Esophagus squamous epithelium (tissue), 5 donors: ENCODE data around the gene RASA4B. TPM values are rescaled to one million over a fixed set of nuclear protein-coding genes. Genes with fewer than 3 reads are reported as not detected.
"Not testable (repeated sequence)": the region's sequence is repeated elsewhere in the genome, so short reads cannot be mapped to it uniquely, and the experiment has no call there.

Source experiments
- DNase-seq: peaks from one replicate; lab custom pipeline; 2025; lab: John Stamatoyannopoulos, UW
- H3K27ac ChIP-seq, 4 donors: fragments of 200-600 bp; sonication (generic); one replicate each; pipeline ENCODE4 v1.5.1; 2016 to 2019; ENCODE audit warnings: mild to moderate bottlenecking in 1 of 4
- H3K27me3 ChIP-seq, 4 donors: fragments of 200-600 bp; sonication (generic); 1 replicate in 3 of 4; 2 replicates in 1 of 4; pipeline versions ENCODE4 v1.5.1 to v1.6.0; 2017 to 2021; ENCODE audit warnings: antibody characterized with exemption in 1 of 4
- H3K36me3 ChIP-seq, 3 donors: fragments of 200-600 bp; sonication (generic); one replicate each; pipeline ENCODE4 v1.5.1; 2016 to 2019
- H3K4me1 ChIP-seq, 3 donors: fragments of 200-600 bp; sonication (generic); one replicate each; pipeline ENCODE4 v1.5.1; 2017 to 2019
- H3K4me3 ChIP-seq, 4 donors: fragments of 200-600 bp; sonication (generic); 1 replicate in 3 of 4; 2 replicates in 1 of 4; pipeline ENCODE4 v1.5.1; 2016 to 2019; ENCODE audit warnings: mild to moderate bottlenecking in 2 of 4, moderate library complexity in 1 of 4
- H3K9me3 ChIP-seq, 3 donors: fragments of 200-600 bp; sonication (generic); one replicate each; pipeline ENCODE4 v1.5.1; 2016 to 2019
- WGBS, 2 donors: methylation state at CpG; one replicate each; pipeline ENCODE4 v1.1.5; 2018; 5-methylcytosine and 5-hydroxymethylcytosine counted together
- intact Hi-C: fragments of 100-400 bp; cut with DNase I; formaldehyde crosslinking; loops from one replicate; pipeline ENCODE4 v1.15.0; 2022
- total RNA-seq, 4 donors: library from RNA; depleted of rRNA; stranded (reverse); fragments of >200 nt; gene quantifications; one replicate each; pipeline ENCODE4 v1.1.0, GENCODE V29; 2016
- donor health status: DM: yes; HTN: yes; CAD: no.

Gene RASA4B
- total RNA-seq: 1 to 10 TPM in 3 of 4 donors, under 1 TPM in 1; 0.97 to 4.2 (median 1.9) TPM

DNA sequence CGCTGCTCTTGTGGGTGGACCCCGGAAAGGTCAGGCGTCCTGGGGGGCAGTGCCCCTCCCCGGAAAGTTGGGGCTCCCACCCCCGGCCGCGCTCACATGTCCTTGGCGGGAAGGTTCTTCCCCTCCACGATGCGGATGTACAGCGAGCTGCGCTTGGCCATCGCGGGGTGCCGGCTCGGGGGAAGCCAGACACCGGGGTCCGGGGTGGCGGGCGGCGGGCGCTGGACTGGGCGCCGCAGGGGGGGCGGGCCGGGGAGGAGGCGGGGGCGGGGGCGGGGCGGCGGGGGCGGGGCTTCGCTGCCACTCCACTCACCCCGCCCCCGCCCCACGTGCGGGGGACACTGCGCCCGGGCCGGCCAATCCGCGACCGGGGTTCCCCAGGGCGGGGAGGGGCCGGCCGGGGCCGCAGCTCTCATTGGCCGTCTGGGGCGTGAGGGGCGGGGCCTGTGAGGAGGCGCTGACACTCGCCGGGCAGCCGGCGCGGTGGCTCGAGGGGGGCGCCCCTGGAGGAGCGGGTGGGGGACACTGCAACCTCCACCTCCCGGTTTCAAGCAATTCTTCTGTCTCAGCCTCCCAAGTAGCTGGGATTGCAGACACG, at the start of gene RASA4B:
RASA4B (minus strand) TSS at position 228 of the 598 bp plus-strand sequence; CDS start at position 161, 67 bp downstream.
- WGBS, 2 donors: no CpG with 5 or more reads among the region's 61 CpGs
- intact Hi-C loops: not testable (repeated sequence)

DNA sequence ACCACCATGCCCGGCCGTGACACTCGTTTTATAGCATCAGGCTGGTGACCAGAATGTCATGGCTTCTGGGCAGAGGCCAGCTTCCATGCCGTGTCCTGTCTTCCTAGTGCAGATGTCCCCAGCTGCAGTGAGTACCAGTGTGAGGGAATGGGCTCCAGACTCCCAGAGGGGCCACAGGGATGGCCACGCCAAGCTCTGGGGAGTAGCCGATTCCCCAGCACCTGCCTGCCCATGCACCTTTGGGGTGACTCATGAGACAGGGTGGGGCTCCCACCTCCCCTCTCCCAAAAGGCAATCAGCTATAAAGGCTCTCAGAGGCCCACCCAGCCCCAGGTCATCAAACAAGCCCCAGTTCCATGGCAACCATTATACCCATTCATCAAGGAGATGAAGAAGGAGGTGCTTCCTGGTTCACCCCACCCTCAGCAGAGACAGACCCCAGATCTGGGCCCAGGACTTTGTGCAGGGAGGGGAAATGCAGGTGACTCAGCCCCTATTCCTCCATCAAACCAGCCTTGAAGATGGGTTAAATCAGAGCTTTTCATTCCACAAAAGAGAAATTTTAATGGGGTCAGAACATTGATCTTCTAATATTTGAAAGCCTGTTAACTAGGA, 33.3 kb upstream of the RASA4B start, which contains the start of gene SPDYE2:
SPDYE2 (plus strand) TSS at position 419 of the 615 bp plus-strand sequence. CDS start 2,030 bp downstream, outside the sequence.
- no CpG with 5 or more reads among the region's 6 CpGs for WGBS, 2 donors
- H3K4me1 ChIP-seq, DNase-seq, H3K36me3 ChIP-seq, H3K27me3 ChIP-seq, H3K4me3 ChIP-seq, H3K9me3 ChIP-seq, intact Hi-C loops, H3K27ac ChIP-seq: not testable (repeated sequence)

More for the DNA sequence above, at the start of gene RASA4B:
- DNase-seq, H3K36me3 ChIP-seq, H3K4me1 ChIP-seq, H3K27ac ChIP-seq, H3K9me3 ChIP-seq, H3K27me3 ChIP-seq: not testable (repeated sequence)
- H3K4me3 ChIP-seq: peak within 1 kb of the TSS in 2 of 4 donors; percentile 35 to 57

DNA sequence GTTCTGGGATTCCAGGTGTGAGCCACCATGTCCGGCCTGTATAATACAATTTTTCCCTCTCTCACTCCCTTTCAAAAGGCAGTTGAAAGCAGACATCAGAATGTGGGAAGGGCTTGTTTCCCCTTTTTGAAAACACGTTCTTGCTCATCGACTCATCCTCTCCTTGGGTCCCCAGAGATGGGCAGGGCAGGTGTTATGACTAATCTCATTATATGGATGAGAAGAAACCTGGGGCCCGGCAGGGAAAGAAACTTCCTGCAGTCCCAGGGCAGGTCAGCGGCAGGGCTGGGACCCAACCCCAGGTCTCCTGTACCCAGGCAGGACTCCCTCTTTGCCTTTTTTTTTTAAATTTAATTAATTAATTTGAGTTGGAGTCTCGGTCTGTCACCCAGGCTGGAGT, 28.8 kb upstream of the RASA4B start:
- H3K4me1 ChIP-seq, DNase-seq, H3K9me3 ChIP-seq, H3K36me3 ChIP-seq, H3K27ac ChIP-seq, H3K27me3 ChIP-seq, intact Hi-C loops, H3K4me3 ChIP-seq: not testable (repeated sequence)
- 60% methylated on average over 2 of the region's 6 CpGs; no CpG with 5 or more reads in 1 of the 2 donors for WGBS, 2 donors

DNA sequence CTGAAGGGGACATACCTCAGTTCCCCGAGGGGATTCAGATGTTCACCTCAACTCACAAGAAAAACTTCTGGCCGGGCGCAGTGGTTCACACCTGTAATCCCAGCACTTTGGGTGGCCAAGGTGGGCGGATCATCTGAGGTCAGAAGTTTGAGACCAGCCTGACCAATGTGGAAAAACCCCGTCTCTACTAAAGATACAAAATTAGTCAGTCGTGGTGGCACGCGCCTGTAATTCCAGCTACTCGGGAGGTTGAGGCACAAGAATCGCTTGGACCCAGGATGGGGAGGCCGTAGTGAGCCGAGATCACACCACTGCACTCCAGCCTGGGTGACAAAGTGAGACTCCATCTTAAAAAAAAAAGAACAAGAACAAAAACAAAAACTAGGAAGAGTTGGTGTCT, 27.7 kb upstream of the RASA4B start:
- H3K36me3 ChIP-seq, H3K27me3 ChIP-seq, H3K4me3 ChIP-seq, H3K4me1 ChIP-seq, H3K27ac ChIP-seq, intact Hi-C loops, DNase-seq, H3K9me3 ChIP-seq: not testable (repeated sequence)
- no CpG with 5 or more reads among the region's 12 CpGs for WGBS, 2 donors

DNA sequence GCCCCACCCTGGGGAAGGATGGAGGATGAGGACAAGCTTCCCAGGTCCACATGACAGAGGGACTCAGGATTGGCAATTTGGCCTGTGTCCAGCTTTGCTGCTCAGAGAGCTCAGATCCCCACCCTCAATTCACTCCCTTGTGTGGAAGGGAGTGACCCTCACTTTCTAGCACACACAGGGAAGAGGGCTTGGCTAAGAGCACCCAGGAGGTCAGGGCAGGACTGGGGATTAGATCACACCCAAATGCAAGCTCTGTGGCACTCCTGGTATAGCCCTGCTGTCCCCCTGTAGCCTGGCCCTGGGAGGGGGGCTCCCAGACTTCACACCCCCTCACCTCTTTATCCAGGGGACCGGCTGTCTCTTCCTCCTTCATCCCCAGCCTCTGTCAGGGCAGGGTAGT, 26.8 kb upstream of the RASA4B start:
- whole genome bisulfite sequencing, 2 donors: no CpG with 5 or more reads among the region's 1 CpG
- DNase-seq, H3K4me1 ChIP-seq, H3K9me3 ChIP-seq, intact Hi-C loops, H3K4me3 ChIP-seq, H3K27me3 ChIP-seq, H3K27ac ChIP-seq, H3K36me3 ChIP-seq: not testable (repeated sequence)

- H3K4me1 ChIP-seq, H3K4me3 ChIP-seq, H3K27me3 ChIP-seq, DNase-seq, intact Hi-C loops, H3K9me3 ChIP-seq, H3K36me3 ChIP-seq: not testable (repeated sequence)
- H3K27ac ChIP-seq: peak within 1 kb of the TSS in 1 of 4 donors; percentile 45
- WGBS, 2 donors: no CpG with 5 or more reads among the region's 8 CpGs
Observed at GRCh38 chr7:102543596-102543995, 26.0 kb upstream of the RASA4B start, which contains the start of gene UPK3BL2. Gene UPK3BL2, minus strand, starts transcription at chr7:102543696. Its CDS starts 60 bp downstream, at chr7:102543636.

- WGBS, 2 donors: no CpG with 5 or more reads among the region's 11 CpGs
- DNase-seq, H3K27me3 ChIP-seq, intact Hi-C loops, H3K36me3 ChIP-seq, H3K9me3 ChIP-seq, H3K4me1 ChIP-seq, H3K4me3 ChIP-seq, H3K27ac ChIP-seq: not testable (repeated sequence)
Observed at GRCh38 chr7:102542771-102543170, 25.2 kb upstream of the RASA4B start.

DNA sequence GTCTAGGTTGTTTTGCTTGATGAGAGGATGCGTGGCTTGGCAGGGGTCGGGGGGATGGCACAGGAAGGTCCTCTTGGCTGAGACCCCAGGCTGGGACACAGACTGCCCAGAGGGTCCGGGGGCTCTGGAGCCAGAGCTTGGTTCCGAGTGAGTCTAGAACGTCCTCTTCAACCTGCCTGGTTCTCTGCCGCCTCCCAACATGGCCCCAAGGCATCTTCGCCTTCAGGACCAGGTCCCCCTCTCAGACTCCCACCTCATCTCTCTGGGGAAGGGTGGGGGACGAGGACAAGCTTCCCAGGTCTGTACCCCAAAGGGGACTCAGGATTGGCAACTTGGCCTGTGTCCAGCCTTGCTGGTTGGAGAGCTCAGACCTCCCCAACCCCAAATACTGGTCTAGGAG, 24.5 kb upstream of the RASA4B start:
- intact Hi-C loops, H3K4me3 ChIP-seq, H3K36me3 ChIP-seq, H3K27me3 ChIP-seq, DNase-seq, H3K27ac ChIP-seq, H3K4me1 ChIP-seq, H3K9me3 ChIP-seq: not testable (repeated sequence)
- no CpG with 5 or more reads among the region's 8 CpGs for WGBS, 2 donors

GRCh38 chr7:102540604-102541003, 23.0 kb upstream of the RASA4B start:
- intact Hi-C loops, DNase-seq, H3K9me3 ChIP-seq, H3K27ac ChIP-seq, H3K27me3 ChIP-seq, H3K4me3 ChIP-seq, H3K36me3 ChIP-seq, H3K4me1 ChIP-seq: not testable (repeated sequence)
- WGBS, 2 donors: 73 to 93% methylated on average over 3 of the region's 6 CpGs

DNA sequence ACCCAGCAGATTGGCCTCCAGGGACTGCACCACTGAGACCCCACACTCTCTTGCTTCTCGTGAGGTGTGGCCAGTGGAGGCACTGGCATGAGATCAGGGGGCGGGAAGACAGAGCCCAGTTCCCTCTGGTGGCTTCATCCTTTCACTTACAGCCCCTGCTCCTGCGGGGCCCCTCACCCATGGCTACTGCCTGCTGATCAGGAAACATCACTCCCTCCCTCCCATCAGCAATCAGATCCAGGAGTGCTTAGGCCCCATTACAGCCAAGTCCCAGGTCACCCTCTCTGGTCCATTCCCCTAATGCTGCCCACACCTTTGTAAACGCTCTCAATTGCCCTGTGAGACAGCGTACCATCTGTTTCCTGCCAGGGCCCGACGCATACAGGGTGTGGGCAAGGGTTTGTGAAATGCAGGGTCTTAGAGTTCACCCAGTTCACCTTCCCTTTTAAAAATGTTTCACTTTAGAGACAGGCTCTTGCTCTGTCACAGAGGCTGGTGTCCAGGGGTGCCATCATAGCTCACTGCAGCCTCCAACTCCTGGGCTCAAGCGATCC, 17.6 kb upstream of the RASA4B start:
- H3K9me3 ChIP-seq, H3K4me1 ChIP-seq, H3K27me3 ChIP-seq, H3K36me3 ChIP-seq, H3K4me3 ChIP-seq, H3K27ac ChIP-seq, intact Hi-C loops, DNase-seq: not testable (repeated sequence)
- 50 to 79% methylated on average over 1 to 3 of the region's 8 CpGs for WGBS, 2 donors

GRCh38 chr7:102532127-102532526, 14.6 kb upstream of the RASA4B start:
- H3K4me1 ChIP-seq, H3K4me3 ChIP-seq, DNase-seq, H3K27me3 ChIP-seq, H3K27ac ChIP-seq, intact Hi-C loops, H3K9me3 ChIP-seq, H3K36me3 ChIP-seq: not testable (repeated sequence)
- WGBS, 2 donors: 86% methylated on average over 2 of the region's 2 CpGs; no CpG with 5 or more reads in 1 of the 2 donors

DNA sequence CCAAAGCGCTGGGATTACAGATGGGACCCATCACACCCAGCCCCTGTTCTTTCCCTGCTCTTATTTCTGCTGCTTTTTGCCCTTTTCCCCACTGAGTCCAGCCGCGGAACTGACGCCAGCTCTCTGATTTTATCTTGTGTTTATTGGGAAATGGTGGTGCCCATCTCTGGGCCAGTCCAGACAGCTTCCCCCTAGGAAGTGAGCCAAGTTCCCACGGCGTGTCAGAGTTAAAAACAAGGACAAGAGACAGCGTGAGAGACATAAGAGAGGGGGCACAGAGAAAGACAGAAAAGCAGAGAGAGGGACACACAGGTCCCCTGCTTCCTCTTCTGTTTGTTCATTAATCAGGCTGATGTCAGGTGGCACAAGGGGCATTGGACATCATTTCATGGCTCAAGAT, 14.0 kb upstream of the RASA4B start:
- not testable (repeated sequence) for DNase-seq
- no CpG with 5 or more reads among the region's 7 CpGs for WGBS, 2 donors

More for the DNA sequence above, 14.0 kb upstream of the RASA4B start:
- H3K9me3 ChIP-seq, H3K36me3 ChIP-seq, H3K27ac ChIP-seq, H3K27me3 ChIP-seq, intact Hi-C loops, H3K4me1 ChIP-seq, H3K4me3 ChIP-seq: not testable (repeated sequence)
